ENCODE data around the gene PDPN. TPM values are rescaled to one million over a fixed set of nuclear protein-coding genes. Genes with fewer than 3 reads are reported as not detected.

The PDPN gene
- total RNA-seq, 1 donor from 2014 or later, result 59.2 TPM

- Mint-ChIP-seq H3K4me3 (ENCODE audit: unreplicated experiment) (no peak overlapping the region), H3K36me3 (ENCODE audit: low read depth, unreplicated experiment) (no peaks in the 10 kb centered on the region), H3K4me1 (ENCODE audit: low read depth, unreplicated experiment) (no peaks in the 10 kb centered on the region), H3K27ac (ENCODE audit: unreplicated experiment) (no peak overlapping the region), H3K9me3 (ENCODE audit: unreplicated experiment) (no peaks in the 10 kb centered on the region), H3K27me3 (ENCODE audit: low read depth, unreplicated experiment) (peaks cover 11% of the 10 kb centered on the region)
- H3K4me2 ChIP-seq (ENCODE audit: low read length), result no peak overlapping the region
- no peaks in the 10 kb centered on the region for H3K79me2 ChIP-seq (ENCODE audit: insufficient read depth, low read length)
- H2AFZ ChIP-seq (ENCODE audit: low read depth, low read length), result no peak overlapping the region
- FAIRE-seq (no peak), DNase-seq (ENCODE audit: low read depth) (no peak)
- TF ChIP-seq, protein P1, sequence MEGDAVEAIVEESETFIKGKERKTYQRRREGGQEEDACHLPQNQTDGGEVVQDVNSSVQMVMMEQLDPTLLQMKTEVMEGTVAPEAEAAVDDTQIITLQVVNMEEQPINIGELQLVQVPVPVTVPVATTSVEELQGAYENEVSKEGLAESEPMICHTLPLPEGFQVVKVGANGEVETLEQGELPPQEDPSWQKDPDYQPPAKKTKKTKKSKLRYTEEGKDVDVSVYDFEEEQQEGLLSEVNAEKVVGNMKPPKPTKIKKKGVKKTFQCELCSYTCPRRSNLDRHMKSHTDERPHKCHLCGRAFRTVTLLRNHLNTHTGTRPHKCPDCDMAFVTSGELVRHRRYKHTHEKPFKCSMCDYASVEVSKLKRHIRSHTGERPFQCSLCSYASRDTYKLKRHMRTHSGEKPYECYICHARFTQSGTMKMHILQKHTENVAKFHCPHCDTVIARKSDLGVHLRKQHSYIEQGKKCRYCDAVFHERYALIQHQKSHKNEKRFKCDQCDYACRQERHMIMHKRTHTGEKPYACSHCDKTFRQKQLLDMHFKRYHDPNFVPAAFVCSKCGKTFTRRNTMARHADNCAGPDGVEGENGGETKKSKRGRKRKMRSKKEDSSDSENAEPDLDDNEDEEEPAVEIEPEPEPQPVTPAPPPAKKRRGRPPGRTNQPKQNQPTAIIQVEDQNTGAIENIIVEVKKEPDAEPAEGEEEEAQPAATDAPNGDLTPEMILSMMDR (IDR thresholded peaks at IDR 0.05; ENCODE audit: insufficient read depth, low read depth, low read length), result no peak
- no peak for TF ChIP-seq EZH2 (IDR thresholded peaks at IDR 0.05; ENCODE audit: insufficient read depth, low read length)
- no peaks in the 10 kb centered on the region for H3K4me1 ChIP-seq (ENCODE audit: insufficient read depth, low read length)
- H4K20me1 ChIP-seq (ENCODE audit: insufficient read depth, low read length), result no peaks in the 10 kb centered on the region
- H3K9ac ChIP-seq (ENCODE audit: low read length), result no peak overlapping the region
- no peak overlapping the region for H3K27ac ChIP-seq (ENCODE audit: low read depth, low read length)
- H3K9me3 ChIP-seq (ENCODE audit: insufficient read depth, low read depth, low read length), result no peaks in the 10 kb centered on the region
- peaks cover 3% of the 10 kb centered on the region for H3K27me3 ChIP-seq (ENCODE audit: insufficient read depth, low read length)
- no peaks in the 10 kb centered on the region for H3K36me3 ChIP-seq (ENCODE audit: insufficient read depth, low read length)
- no peak overlapping the region for H3K4me3 ChIP-seq (ENCODE audit: insufficient read depth, low read depth, low read length)
These were observed 10.0 kb upstream of the PDPN start for GRCh38 chr1:13573586-13573985.

- Histone ChIP-seq H3K4me2 (ENCODE audit: low read length) (no peak overlapping the region), H3K4me1 (ENCODE audit: insufficient read depth, low read length) (no peaks in the 10 kb centered on the region), H3K27me3 (ENCODE audit: insufficient read depth, low read length) (peaks cover 3% of the 10 kb centered on the region), H3K79me2 (ENCODE audit: insufficient read depth, low read length) (no peaks in the 10 kb centered on the region), H2AFZ (ENCODE audit: low read depth, low read length) (no peak overlapping the region), H3K9me3 (ENCODE audit: insufficient read depth, low read depth, low read length) (no peaks in the 10 kb centered on the region), H3K4me3 (ENCODE audit: insufficient read depth, low read depth, low read length) (no peak overlapping the region), H3K27ac (ENCODE audit: low read depth, low read length) (no peak overlapping the region), H3K36me3 (ENCODE audit: insufficient read depth, low read length) (no peaks in the 10 kb centered on the region), H4K20me1 (ENCODE audit: insufficient read depth, low read length) (no peaks in the 10 kb centered on the region), H3K9ac (ENCODE audit: low read length) (no peak overlapping the region)
- no peaks in the 10 kb centered on the region for H3K36me3 Mint-ChIP-seq (ENCODE audit: low read depth, unreplicated experiment)
- TF ChIP-seq EZH2 (IDR thresholded peaks at IDR 0.05; ENCODE audit: insufficient read depth, low read length), result no peak
- TF ChIP-seq, protein P1 (IDR thresholded peaks at IDR 0.05; ENCODE audit: insufficient read depth, low read depth, low read length), result no peak
- H3K27ac Mint-ChIP-seq (ENCODE audit: unreplicated experiment), result no peak overlapping the region
- H3K9me3 Mint-ChIP-seq (ENCODE audit: unreplicated experiment), result no peaks in the 10 kb centered on the region
- DNase-seq (ENCODE audit: low read depth), result no peak
- H3K4me1 Mint-ChIP-seq (ENCODE audit: low read depth, unreplicated experiment), result no peaks in the 10 kb centered on the region
- H3K27me3 Mint-ChIP-seq (ENCODE audit: low read depth, unreplicated experiment), result peaks cover 28% of the 10 kb centered on the region
- H3K4me3 Mint-ChIP-seq (ENCODE audit: unreplicated experiment), result no peak overlapping the region
- FAIRE-seq, result no peak
These were observed 6.7 kb upstream of the PDPN start for GRCh38 chr1:13576926-13577325.

- H3K4me2 ChIP-seq (ENCODE audit: low read length), result no peak overlapping the region
- no peaks in the 10 kb centered on the region for H3K79me2 ChIP-seq (ENCODE audit: insufficient read depth, low read length)
- H3K27me3 Mint-ChIP-seq (ENCODE audit: low read depth, unreplicated experiment), result peaks cover 35% of the 10 kb centered on the region
- peaks cover 3% of the 10 kb centered on the region for H3K27me3 ChIP-seq (ENCODE audit: insufficient read depth, low read length)
- no peaks in the 10 kb centered on the region for H3K36me3 ChIP-seq (ENCODE audit: insufficient read depth, low read length)
- TF ChIP-seq EZH2 (IDR thresholded peaks at IDR 0.05; ENCODE audit: insufficient read depth, low read length), result no peak
- TF ChIP-seq, protein P1 (IDR thresholded peaks at IDR 0.05; ENCODE audit: insufficient read depth, low read depth, low read length), result no peak
- no peaks in the 10 kb centered on the region for H3K9me3 ChIP-seq (ENCODE audit: insufficient read depth, low read depth, low read length)
- no peak for FAIRE-seq
- no peak for DNase-seq (ENCODE audit: low read depth)
- H2AFZ ChIP-seq (ENCODE audit: low read depth, low read length), result no peak overlapping the region
- H3K27ac ChIP-seq (ENCODE audit: low read depth, low read length), result no peak overlapping the region
- no peak overlapping the region for H3K4me3 Mint-ChIP-seq (ENCODE audit: unreplicated experiment)
- no peaks in the 10 kb centered on the region for H3K9me3 Mint-ChIP-seq (ENCODE audit: unreplicated experiment)
- H3K27ac Mint-ChIP-seq (ENCODE audit: unreplicated experiment), result no peak overlapping the region
- no peaks in the 10 kb centered on the region for H3K36me3 Mint-ChIP-seq (ENCODE audit: low read depth, unreplicated experiment)
- no peaks in the 10 kb centered on the region for H3K4me1 Mint-ChIP-seq (ENCODE audit: low read depth, unreplicated experiment)
- H3K4me3 ChIP-seq (ENCODE audit: insufficient read depth, low read depth, low read length), result no peak overlapping the region
- H3K9ac ChIP-seq (ENCODE audit: low read length), result no peak overlapping the region
- H3K4me1 ChIP-seq (ENCODE audit: insufficient read depth, low read length), result no peaks in the 10 kb centered on the region
- H4K20me1 ChIP-seq (ENCODE audit: insufficient read depth, low read length), result no peaks in the 10 kb centered on the region
These were observed 5.8 kb upstream of the PDPN start for GRCh38 chr1:13577846-13578245.
